CD4-positive, alpha-beta T cell treated with Interleukin-15 for 1 hour (primary cell): Measurements from ENCODE around the gene TMPRSS3.
A peak's percentile ranks its signal among the peaks of the same experiment; 100 is the strongest.

ENCODE experiments used
- DNase-seq: peaks from one replicate; pipeline ENCODE4 v3.0.0-alpha.2; 2020

TMPRSS3 gene

GRCh38 chr21:42386034-42386591, 9.7 kb downstream of the TMPRSS3 start:
- DNase-seq: no peak

GRCh38 chr21:42385619-42386018, 10.2 kb downstream of the TMPRSS3 start:
- no peak for DNase-seq

GRCh38 chr21:42384989-42385388, 10.9 kb downstream of the TMPRSS3 start:
- no peak for DNase-seq

- DNase-seq: no peak
These were observed 11.5 kb downstream of the TMPRSS3 start for GRCh38 chr21:42384156-42384945.

- DNase-seq: no peak
These were observed 12.5 kb downstream of the TMPRSS3 start for GRCh38 chr21:42383331-42383730.

GRCh38 chr21:42382915-42383314, 12.9 kb downstream of the TMPRSS3 start:
- DNase-seq: no peak

GRCh38 chr21:42381347-42381984, 14.4 kb downstream of the TMPRSS3 start:
- DNase-seq: no peak

GRCh38 chr21:42379426-42380215, 16.2 kb downstream of the TMPRSS3 start:
- DNase-seq: no peak

- DNase-seq: no peak
These were observed 17.4 kb downstream of the TMPRSS3 start for GRCh38 chr21:42378418-42378817.

- no peak for DNase-seq
These were observed 17.9 kb downstream of the TMPRSS3 start for GRCh38 chr21:42377951-42378340.

- DNase-seq: no peak
These were observed 18.5 kb downstream of the TMPRSS3 start for GRCh38 chr21:42377211-42377950.

GRCh38 chr21:42376338-42376982, 19.4 kb downstream of the TMPRSS3 start:
- peak; percentile 5 for DNase-seq

- DNase-seq: peak; percentile 2
These were observed 19.9 kb downstream of the TMPRSS3 start for GRCh38 chr21:42375966-42376337.

- DNase-seq: peak; percentile 5
These were observed 20.3 kb downstream of the TMPRSS3 start for GRCh38 chr21:42375506-42375905.

- DNase-seq: peak; percentile 4
These were observed 20.9 kb downstream of the TMPRSS3 start for GRCh38 chr21:42374864-42375499.

GRCh38 chr21:42374457-42374856, 21.4 kb downstream of the TMPRSS3 start:
- DNase-seq: no peak

GRCh38 chr21:42373908-42374455, 21.9 kb downstream of the TMPRSS3 start:
- DNase-seq: no peak

- DNase-seq: peak; percentile 10
These were observed 22.5 kb downstream of the TMPRSS3 start for GRCh38 chr21:42373196-42373907.

GRCh38 chr21:42370894-42371654, 24.8 kb downstream of the TMPRSS3 start:
- DNase-seq: no peak

- DNase-seq: no peak
These were observed 26.0 kb downstream of the TMPRSS3 start for GRCh38 chr21:42369821-42370220.
